Measurements from ENCODE around the gene PLXDC2.

The PLXDC2 gene

GRCh38 chr10:19936289-19936688 is 120.1 kb downstream of the PLXDC2 start:
- Mint-ChIP-seq H3K27me3 (ENCODE audit: low read depth) (no peaks in the 10 kb centered on the region), H3K4me3 (no peak overlapping the region), H3K27ac (no peak overlapping the region), H3K9me3 (peaks cover 22% of the 10 kb centered on the region), H3K4me1 (ENCODE audit: low read depth) (no peaks in the 10 kb centered on the region), H3K36me3 (ENCODE audit: low read depth) (no peaks in the 10 kb centered on the region)
- no peak for DNase-seq (ENCODE audit: low spot score)

GRCh38 chr10:19937989-19938388 is 121.8 kb downstream of the PLXDC2 start:
- no peak for DNase-seq (ENCODE audit: low spot score)
- Mint-ChIP-seq H3K27me3 (ENCODE audit: low read depth) (no peaks in the 10 kb centered on the region), H3K4me3 (no peak overlapping the region), H3K9me3 (peaks cover 15% of the 10 kb centered on the region), H3K4me1 (ENCODE audit: low read depth) (no peaks in the 10 kb centered on the region), H3K27ac (no peak overlapping the region), H3K36me3 (ENCODE audit: low read depth) (no peaks in the 10 kb centered on the region)

GRCh38 chr10:19941206-19941880 is 125.1 kb downstream of the PLXDC2 start:
- H3K27ac Mint-ChIP-seq, result no peak overlapping the region
- H3K27me3 Mint-ChIP-seq (ENCODE audit: low read depth), result no peaks in the 10 kb centered on the region
- no peak overlapping the region for H3K4me3 Mint-ChIP-seq
- H3K36me3 Mint-ChIP-seq (ENCODE audit: low read depth), result no peaks in the 10 kb centered on the region
- H3K9me3 Mint-ChIP-seq, result peaks cover 19% of the 10 kb centered on the region
- no peak for DNase-seq (ENCODE audit: low spot score)
- H3K4me1 Mint-ChIP-seq (ENCODE audit: low read depth), result no peaks in the 10 kb centered on the region

- Mint-ChIP-seq H3K4me3 (no peak overlapping the region), H3K4me1 (ENCODE audit: low read depth) (no peaks in the 10 kb centered on the region), H3K36me3 (ENCODE audit: low read depth) (no peaks in the 10 kb centered on the region), H3K9me3 (peaks cover 12% of the 10 kb centered on the region), H3K27me3 (ENCODE audit: low read depth) (no peaks in the 10 kb centered on the region), H3K27ac (no peak overlapping the region)
- DNase-seq (ENCODE audit: low spot score), result no peak
These were observed 128.9 kb downstream of the PLXDC2 start for GRCh38 chr10:19944911-19945663.

GRCh38 chr10:19946245-19946644 is 130.0 kb downstream of the PLXDC2 start:
- no peaks in the 10 kb centered on the region for H3K36me3 Mint-ChIP-seq (ENCODE audit: low read depth)
- no peaks in the 10 kb centered on the region for H3K27me3 Mint-ChIP-seq (ENCODE audit: low read depth)
- no peak overlapping the region for H3K4me3 Mint-ChIP-seq
- no peak for DNase-seq (ENCODE audit: low spot score)
- H3K27ac Mint-ChIP-seq, result no peak overlapping the region
- H3K4me1 Mint-ChIP-seq (ENCODE audit: low read depth), result no peaks in the 10 kb centered on the region
- H3K9me3 Mint-ChIP-seq, result peaks cover 12% of the 10 kb centered on the region

GRCh38 chr10:19946791-19947190 is 130.6 kb downstream of the PLXDC2 start:
- peaks cover 12% of the 10 kb centered on the region for H3K9me3 Mint-ChIP-seq
- H3K36me3 Mint-ChIP-seq (ENCODE audit: low read depth), result no peaks in the 10 kb centered on the region
- no peaks in the 10 kb centered on the region for H3K27me3 Mint-ChIP-seq (ENCODE audit: low read depth)
- H3K4me3 Mint-ChIP-seq, result no peak overlapping the region
- H3K27ac Mint-ChIP-seq, result no peak overlapping the region
- no peaks in the 10 kb centered on the region for H3K4me1 Mint-ChIP-seq (ENCODE audit: low read depth)
- no peak for DNase-seq (ENCODE audit: low spot score)

GRCh38 chr10:19947215-19947614 is 131.0 kb downstream of the PLXDC2 start:
- Mint-ChIP-seq H3K4me3 (no peak overlapping the region), H3K27me3 (ENCODE audit: low read depth) (no peaks in the 10 kb centered on the region), H3K9me3 (peaks cover 12% of the 10 kb centered on the region)

GRCh38 chr10:19947656-19948055 is 131.4 kb downstream of the PLXDC2 start:
- no peaks in the 10 kb centered on the region for H3K36me3 Mint-ChIP-seq (ENCODE audit: low read depth)
- DNase-seq (ENCODE audit: low spot score), result no peak
- H3K9me3 Mint-ChIP-seq, result peaks cover 12% of the 10 kb centered on the region
- H3K4me3 Mint-ChIP-seq, result no peak overlapping the region
- no peaks in the 10 kb centered on the region for H3K4me1 Mint-ChIP-seq (ENCODE audit: low read depth)
- no peak overlapping the region for H3K27ac Mint-ChIP-seq
- H3K27me3 Mint-ChIP-seq (ENCODE audit: low read depth), result no peaks in the 10 kb centered on the region

More at GRCh38 chr10:19947215-19947614, 131.0 kb downstream of the PLXDC2 start:
- Mint-ChIP-seq H3K4me1 (ENCODE audit: low read depth) (no peaks in the 10 kb centered on the region), H3K36me3 (ENCODE audit: low read depth) (no peaks in the 10 kb centered on the region), H3K27ac (no peak overlapping the region)
- no peak for DNase-seq (ENCODE audit: low spot score)

- DNase-seq (ENCODE audit: low spot score), result no peak
- H3K4me3 Mint-ChIP-seq, result no peak overlapping the region
- no peak overlapping the region for H3K27ac Mint-ChIP-seq
- H3K27me3 Mint-ChIP-seq (ENCODE audit: low read depth), result no peaks in the 10 kb centered on the region
- no peaks in the 10 kb centered on the region for H3K4me1 Mint-ChIP-seq (ENCODE audit: low read depth)
- H3K9me3 Mint-ChIP-seq, result no peaks in the 10 kb centered on the region
- no peaks in the 10 kb centered on the region for H3K36me3 Mint-ChIP-seq (ENCODE audit: low read depth)
These were observed 136.2 kb downstream of the PLXDC2 start for GRCh38 chr10:19952224-19953010.

GRCh38 chr10:19954601-19955000 is 138.4 kb downstream of the PLXDC2 start:
- DNase-seq (ENCODE audit: low spot score), result no peak
- Mint-ChIP-seq H3K27me3 (ENCODE audit: low read depth) (no peaks in the 10 kb centered on the region), H3K4me3 (no peak overlapping the region), H3K36me3 (ENCODE audit: low read depth) (no peaks in the 10 kb centered on the region), H3K9me3 (no peaks in the 10 kb centered on the region), H3K4me1 (ENCODE audit: low read depth) (no peaks in the 10 kb centered on the region), H3K27ac (no peak overlapping the region)

GRCh38 chr10:19956516-19957032 is 140.3 kb downstream of the PLXDC2 start:
- Mint-ChIP-seq H3K4me3 (no peak overlapping the region), H3K4me1 (ENCODE audit: low read depth) (no peaks in the 10 kb centered on the region), H3K27ac (no peak overlapping the region), H3K9me3 (peaks cover 7% of the 10 kb centered on the region), H3K36me3 (ENCODE audit: low read depth) (no peaks in the 10 kb centered on the region), H3K27me3 (ENCODE audit: low read depth) (no peaks in the 10 kb centered on the region)
- no peak for DNase-seq (ENCODE audit: low spot score)

- DNase-seq (ENCODE audit: low spot score), result no peak
- no peaks in the 10 kb centered on the region for H3K4me1 Mint-ChIP-seq (ENCODE audit: low read depth)
- H3K36me3 Mint-ChIP-seq (ENCODE audit: low read depth), result no peaks in the 10 kb centered on the region
- H3K27ac Mint-ChIP-seq, result no peak overlapping the region
- no peaks in the 10 kb centered on the region for H3K27me3 Mint-ChIP-seq (ENCODE audit: low read depth)
- H3K9me3 Mint-ChIP-seq, result peaks cover 7% of the 10 kb centered on the region
- no peak overlapping the region for H3K4me3 Mint-ChIP-seq
These were observed 142.6 kb downstream of the PLXDC2 start for GRCh38 chr10:19958787-19959186.

- Mint-ChIP-seq H3K27ac (no peak overlapping the region), H3K4me1 (ENCODE audit: low read depth) (no peaks in the 10 kb centered on the region), H3K27me3 (ENCODE audit: low read depth) (no peaks in the 10 kb centered on the region), H3K4me3 (no peak overlapping the region), H3K9me3 (peaks cover 7% of the 10 kb centered on the region), H3K36me3 (ENCODE audit: low read depth) (no peaks in the 10 kb centered on the region)
- no peak for DNase-seq (ENCODE audit: low spot score)
These were observed 145.1 kb downstream of the PLXDC2 start for GRCh38 chr10:19961076-19962053.

Measured in T-helper 2 cell treated with Interferon-gamma antibody and Interleukin-4, amounts not matched to agents 5 μg/mL and 100 μg/mL, for 36 hours (primary cell).